Measurements from ENCODE around the gene LTBR.

The LTBR gene

DNA sequence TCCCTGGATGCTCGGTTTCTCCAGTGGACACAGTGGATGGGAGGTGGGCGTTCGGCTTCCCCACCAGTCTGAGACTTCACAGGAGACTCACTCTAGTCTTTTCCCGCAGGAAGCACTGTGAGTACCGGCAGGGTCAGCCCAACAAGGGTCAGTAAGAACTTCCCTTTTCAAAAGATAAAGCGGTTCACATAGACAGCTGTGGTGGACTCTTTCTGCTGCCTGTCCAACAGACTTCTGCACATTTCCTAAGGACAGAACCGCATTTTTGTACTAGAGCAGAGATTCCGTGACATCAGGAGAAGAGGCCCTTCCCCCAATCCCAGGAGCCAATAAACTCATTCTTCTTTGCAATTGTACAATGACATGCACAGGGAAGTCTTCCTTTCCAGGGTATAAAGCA, 10.4 kb downstream of the LTBR start:
- Histone ChIP-seq H3K9ac (ENCODE audit: insufficient read length) (no peak overlapping the region), H3K27ac (no peak overlapping the region), H3K4me3 (no peak overlapping the region), H3K9me3 (ENCODE audit: low read depth, low read length) (no peaks in the 10 kb centered on the region), H3K36me3 (ENCODE audit: insufficient read depth, low read length) (no peaks in the 10 kb centered on the region)
- TF ChIP-seq POLR2AphosphoS5 (IDR thresholded peaks at IDR 0.05; ENCODE audit: borderline replicate concordance, low read depth, low read length) (no peak), EZH2 (IDR thresholded peaks at IDR 0.05) (no peak)
- DNase-seq (ENCODE audit: low read depth, low spot score), result no peak

DNA sequence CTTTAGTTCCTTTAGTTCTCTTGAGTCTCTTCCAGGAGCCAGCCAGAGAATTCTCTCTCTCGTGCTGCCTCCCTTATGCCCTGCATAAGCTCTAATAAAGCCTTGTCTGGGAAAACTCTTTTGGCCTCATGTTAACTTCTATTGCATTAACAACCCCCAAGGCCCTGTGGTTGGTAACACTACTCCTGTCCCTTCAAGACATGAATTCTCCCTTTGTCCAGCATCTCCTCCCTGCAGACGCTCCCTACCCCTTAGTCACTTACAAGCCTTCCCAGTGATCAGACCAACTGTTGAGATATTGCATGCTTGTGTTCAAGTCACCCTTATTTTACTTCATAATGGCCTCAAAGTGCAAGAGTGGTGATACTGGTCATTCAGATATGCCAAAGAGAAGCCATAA, 12.1 kb downstream of the LTBR start:
- DNase-seq (ENCODE audit: low read depth, low spot score), result no peak
- TF ChIP-seq FOXP2 (optimal IDR thresholded peaks at IDR 0.05; ENCODE audit: control extremely low read depth, extremely low read length, insufficient read depth) (no peak), EZH2 (IDR thresholded peaks at IDR 0.05) (no peak), POLR2AphosphoS5 (IDR thresholded peaks at IDR 0.05; ENCODE audit: borderline replicate concordance, low read depth, low read length) (no peak)

DNA sequence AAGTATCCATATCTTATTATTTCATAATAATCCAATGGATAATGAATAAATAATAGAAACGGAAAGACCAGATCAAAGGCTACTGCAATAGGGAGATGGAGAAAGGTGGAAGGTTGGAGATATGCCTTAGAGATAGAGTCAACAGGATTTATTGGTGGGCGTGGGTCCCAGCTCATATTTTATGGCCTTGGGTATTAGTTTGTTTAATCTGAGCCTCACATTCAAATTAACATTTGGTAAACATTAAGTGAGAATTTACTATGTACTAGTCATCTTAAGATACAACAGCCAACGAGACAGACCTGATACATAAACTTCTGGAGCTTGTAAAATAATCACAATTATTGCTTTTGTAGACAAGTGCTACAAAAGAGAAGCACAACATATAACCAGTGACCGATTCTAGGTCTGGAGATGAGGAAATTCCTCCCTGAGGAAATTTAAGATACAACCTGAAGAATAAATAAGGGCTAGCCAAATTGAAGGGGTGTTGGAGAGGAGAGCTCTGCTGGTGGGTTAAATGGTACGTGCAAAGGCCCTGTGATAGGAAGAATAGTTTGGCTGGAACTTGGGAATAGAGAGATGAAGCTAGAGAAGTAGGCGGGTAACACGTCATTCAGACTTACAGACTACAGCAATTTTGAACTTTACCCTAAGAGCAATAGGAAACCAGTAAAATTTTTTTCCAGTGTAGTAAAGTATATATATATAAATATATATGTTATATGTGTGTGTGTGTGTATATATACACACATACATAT, 16.1 kb downstream of the LTBR start:
- Histone ChIP-seq H3K36me3 (ENCODE audit: insufficient read depth, low read length) (no peaks in the 10 kb centered on the region), H3K9ac (ENCODE audit: insufficient read length) (no peak overlapping the region), H3K27ac (no peak overlapping the region), H3K4me3 (no peak overlapping the region), H3K9me3 (ENCODE audit: low read depth, low read length) (no peaks in the 10 kb centered on the region)
- no peak for TF ChIP-seq POLR2AphosphoS5 (IDR thresholded peaks at IDR 0.05; ENCODE audit: borderline replicate concordance, low read depth, low read length)
- no peak for TF ChIP-seq EZH2 (IDR thresholded peaks at IDR 0.05)
- TF ChIP-seq FOXP2 (optimal IDR thresholded peaks at IDR 0.05; ENCODE audit: control extremely low read depth, extremely low read length, insufficient read depth), result no peak
- DNase-seq (ENCODE audit: low read depth, low spot score), result no peak

More for the DNA sequence above, 12.1 kb downstream of the LTBR start:
- H3K27ac ChIP-seq, result no peak overlapping the region
- H3K9ac ChIP-seq (ENCODE audit: insufficient read length), result no peak overlapping the region
- no peaks in the 10 kb centered on the region for H3K9me3 ChIP-seq (ENCODE audit: low read depth, low read length)
- no peak overlapping the region for H3K4me3 ChIP-seq
- no peaks in the 10 kb centered on the region for H3K36me3 ChIP-seq (ENCODE audit: insufficient read depth, low read length)

DNA sequence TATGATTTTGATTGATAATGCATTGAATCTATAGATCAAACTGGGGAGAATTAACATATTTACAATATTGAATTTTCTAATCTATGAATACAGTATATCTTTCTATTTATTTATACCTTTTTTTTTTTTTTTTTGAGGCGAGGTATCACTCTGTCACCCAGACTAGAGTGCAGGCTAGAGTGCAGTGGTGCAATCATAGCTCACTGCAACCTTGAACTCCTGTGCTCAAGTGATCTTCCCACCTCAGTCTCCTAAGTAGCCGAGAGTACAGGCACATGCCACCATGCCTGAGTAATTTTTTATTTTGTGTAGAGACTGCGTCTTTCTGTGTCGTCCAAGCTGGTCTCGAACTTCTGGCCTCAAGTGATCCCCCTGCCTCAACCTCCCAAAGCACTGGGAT, 20.4 kb downstream of the LTBR start:
- TF ChIP-seq FOXP2 (optimal IDR thresholded peaks at IDR 0.05; ENCODE audit: control extremely low read depth, extremely low read length, insufficient read depth) (no peak), EZH2 (IDR thresholded peaks at IDR 0.05) (no peak), POLR2AphosphoS5 (IDR thresholded peaks at IDR 0.05; ENCODE audit: borderline replicate concordance, low read depth, low read length) (no peak)
- H3K27ac ChIP-seq, result no peak overlapping the region

DNA sequence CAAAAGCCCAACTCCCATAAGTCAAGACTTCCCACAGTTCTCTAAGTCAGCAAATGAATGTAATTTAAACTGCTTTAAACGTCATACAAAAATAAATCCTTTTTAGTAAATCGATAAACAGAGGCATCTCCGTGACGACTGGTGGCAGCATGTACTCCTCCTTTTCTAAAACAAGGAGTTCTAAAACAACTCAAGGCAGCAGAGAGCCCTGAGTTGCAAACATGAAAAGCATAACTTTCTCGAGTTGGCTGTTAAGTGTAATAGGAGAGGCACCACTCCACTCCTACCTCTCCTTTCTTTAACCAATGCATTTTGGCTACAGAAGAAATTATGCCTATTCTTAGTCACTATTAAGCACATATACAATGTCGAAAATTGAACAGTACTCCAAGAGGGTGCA, 22.0 kb downstream of the LTBR start:
- Histone ChIP-seq H3K27ac (no peak overlapping the region), H3K9me3 (ENCODE audit: low read depth, low read length) (no peaks in the 10 kb centered on the region), H3K4me3 (no peak overlapping the region), H3K36me3 (ENCODE audit: insufficient read depth, low read length) (no peaks in the 10 kb centered on the region), H3K9ac (ENCODE audit: insufficient read length) (no peak overlapping the region)
- no peak for TF ChIP-seq EZH2 (IDR thresholded peaks at IDR 0.05)
- TF ChIP-seq POLR2AphosphoS5 (IDR thresholded peaks at IDR 0.05; ENCODE audit: borderline replicate concordance, low read depth, low read length), result no peak
- TF ChIP-seq FOXP2 (optimal IDR thresholded peaks at IDR 0.05; ENCODE audit: control extremely low read depth, extremely low read length, insufficient read depth), result no peak
- no peak for DNase-seq (ENCODE audit: low read depth, low spot score)

More for the DNA sequence above, 20.4 kb downstream of the LTBR start:
- H3K9me3 ChIP-seq (ENCODE audit: low read depth, low read length), result no peaks in the 10 kb centered on the region
- H3K4me3 ChIP-seq, result no peak overlapping the region
- H3K9ac ChIP-seq (ENCODE audit: insufficient read length), result no peak overlapping the region
- H3K36me3 ChIP-seq (ENCODE audit: insufficient read depth, low read length), result no peaks in the 10 kb centered on the region
- no peak for DNase-seq (ENCODE audit: low read depth, low spot score)

- Histone ChIP-seq H3K27ac (no peak overlapping the region), H3K9me3 (ENCODE audit: low read depth, low read length) (no peaks in the 10 kb centered on the region)
- DNase-seq (ENCODE audit: low read depth, low spot score), result no peak
Measured at GRCh38 chr12:6407236-6407954, 23.4 kb downstream of the LTBR start.

GRCh38 chr12:6416596-6416995, 32.6 kb downstream of the LTBR start:
- H3K36me3 ChIP-seq (ENCODE audit: insufficient read depth, low read length), result no peaks in the 10 kb centered on the region
- H3K27ac ChIP-seq, result no peak overlapping the region
- DNase-seq (ENCODE audit: low read depth, low spot score), result no peak
- no peak for TF ChIP-seq EZH2 (IDR thresholded peaks at IDR 0.05)
- no peak for TF ChIP-seq FOXP2 (optimal IDR thresholded peaks at IDR 0.05; ENCODE audit: control extremely low read depth, extremely low read length, insufficient read depth)
- no peak for TF ChIP-seq POLR2AphosphoS5 (IDR thresholded peaks at IDR 0.05; ENCODE audit: borderline replicate concordance, low read depth, low read length)
- no peaks in the 10 kb centered on the region for H3K9me3 ChIP-seq (ENCODE audit: low read depth, low read length)
- no peak overlapping the region for H3K4me3 ChIP-seq
- H3K9ac ChIP-seq (ENCODE audit: insufficient read length), result no peak overlapping the region

More at GRCh38 chr12:6407236-6407954, 23.4 kb downstream of the LTBR start:
- Histone ChIP-seq H3K36me3 (ENCODE audit: insufficient read depth, low read length) (no peaks in the 10 kb centered on the region), H3K4me3 (no peak overlapping the region), H3K9ac (ENCODE audit: insufficient read length) (no peak overlapping the region)
- no peak for TF ChIP-seq FOXP2 (optimal IDR thresholded peaks at IDR 0.05; ENCODE audit: control extremely low read depth, extremely low read length, insufficient read depth)
- TF ChIP-seq EZH2 (IDR thresholded peaks at IDR 0.05), result no peak
- TF ChIP-seq POLR2AphosphoS5 (IDR thresholded peaks at IDR 0.05; ENCODE audit: borderline replicate concordance, low read depth, low read length), result no peak

DNA sequence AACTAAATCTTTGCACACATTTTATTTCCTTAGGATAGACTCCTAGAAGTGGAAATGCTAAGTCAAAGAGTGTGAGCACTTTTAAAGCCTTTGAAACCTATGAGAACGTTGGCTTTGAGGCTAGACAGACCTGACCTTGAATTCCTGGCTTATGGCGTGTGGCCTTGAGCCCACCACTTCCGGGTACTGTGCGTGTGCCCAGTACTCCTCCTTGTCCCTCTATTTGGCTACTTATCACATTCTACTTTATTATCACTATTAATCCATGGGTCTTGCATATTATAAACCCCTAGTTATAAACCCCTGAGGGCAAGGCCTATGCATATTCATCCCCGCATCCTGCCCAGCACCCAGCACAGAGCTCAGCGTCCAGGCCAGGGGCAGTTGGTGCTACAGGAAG, 34.8 kb downstream of the LTBR start:
- Histone ChIP-seq H3K9ac (ENCODE audit: insufficient read length) (no peak overlapping the region), H3K4me3 (no peak overlapping the region), H3K27ac (no peak overlapping the region), H3K36me3 (ENCODE audit: insufficient read depth, low read length) (no peaks in the 10 kb centered on the region), H3K9me3 (ENCODE audit: low read depth, low read length) (no peaks in the 10 kb centered on the region)
- no peak for DNase-seq (ENCODE audit: low read depth, low spot score)
- TF ChIP-seq POLR2AphosphoS5 (IDR thresholded peaks at IDR 0.05; ENCODE audit: borderline replicate concordance, low read depth, low read length) (no peak), FOXP2 (optimal IDR thresholded peaks at IDR 0.05; ENCODE audit: control extremely low read depth, extremely low read length, insufficient read depth) (no peak), EZH2 (IDR thresholded peaks at IDR 0.05) (no peak)

Data from SK-N-MC (cell line).